Coronary artery (tissue), 2 donors: ENCODE data around the gene TESMIN.

Experiments used
- DNase-seq: peaks from one replicate; pipeline ENCODE4 v3.0.0-alpha.2; 2017; ENCODE audit warnings: low spot score
- H3K27ac ChIP-seq, 2 donors: fragments of 200-600 bp; sonication (generic); one replicate each; pipeline ENCODE4 v1.5.1; 2016 to 2019
- H3K4me3 ChIP-seq: fragments of 200-600 bp; sonication (generic); 2 replicates; pipeline ENCODE4 v1.5.1; 2016; ENCODE audit warnings: mild to moderate bottlenecking, moderate library complexity
- CTCF ChIP-seq: fragments of 200-600 bp; sonication (generic); IDR thresholded peaks from one replicate; pipeline ENCODE4 v1.5.1; 2019; ENCODE audit warnings: antibody characterized with exemption

TESMIN gene, protein sequence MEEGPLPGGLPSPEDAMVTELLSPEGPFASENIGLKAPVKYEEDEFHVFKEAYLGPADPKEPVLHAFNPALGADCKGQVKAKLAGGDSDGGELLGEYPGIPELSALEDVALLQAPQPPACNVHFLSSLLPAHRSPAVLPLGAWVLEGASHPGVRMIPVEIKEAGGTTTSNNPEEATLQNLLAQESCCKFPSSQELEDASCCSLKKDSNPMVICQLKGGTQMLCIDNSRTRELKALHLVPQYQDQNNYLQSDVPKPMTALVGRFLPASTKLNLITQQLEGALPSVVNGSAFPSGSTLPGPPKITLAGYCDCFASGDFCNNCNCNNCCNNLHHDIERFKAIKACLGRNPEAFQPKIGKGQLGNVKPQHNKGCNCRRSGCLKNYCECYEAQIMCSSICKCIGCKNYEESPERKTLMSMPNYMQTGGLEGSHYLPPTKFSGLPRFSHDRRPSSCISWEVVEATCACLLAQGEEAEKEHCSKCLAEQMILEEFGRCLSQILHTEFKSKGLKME

GRCh38 chr11:68751331-68751856 lies at the start of gene TESMIN:
TSS of gene TESMIN (minus strand) at chr11:68751520. CDS start at chr11:68750660, 860 bp downstream.
- DNase-seq, result no peak
- Histone ChIP-seq H3K27ac (no peak within 1 kb of the TSS), H3K4me3 (peak within 1 kb of the TSS; percentile 71)
- no peak for TF ChIP-seq CTCF

DNA sequence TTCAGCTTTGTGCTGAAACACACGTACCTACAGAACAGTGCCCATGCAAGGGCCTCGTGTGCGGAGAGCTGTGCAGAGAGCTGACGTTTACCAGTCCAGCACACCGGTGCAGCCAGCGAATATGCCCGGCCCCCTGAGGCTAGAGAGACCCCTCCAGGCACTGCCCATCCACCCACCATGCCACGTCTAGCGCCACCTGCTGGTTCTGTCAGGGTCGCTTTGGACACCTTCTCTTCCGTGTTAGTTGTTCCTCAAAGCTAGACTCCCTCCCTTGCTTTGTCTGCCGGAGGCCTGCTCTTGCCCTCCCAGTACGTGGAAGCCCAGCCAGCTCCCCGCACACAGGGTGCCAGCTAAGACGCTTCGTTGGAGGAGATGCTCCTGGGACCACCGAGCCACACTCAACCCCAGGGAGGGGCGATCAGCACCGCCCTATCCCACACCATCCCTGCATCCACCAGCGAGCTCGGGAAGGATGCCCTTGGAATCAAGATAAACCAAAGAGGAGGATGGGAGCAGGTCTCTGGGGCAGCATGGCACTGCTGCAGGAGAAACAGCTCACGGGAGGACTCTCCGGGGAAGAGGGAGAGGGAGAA lies 47.0 kb upstream of the TESMIN start:
- peak; percentile 28 for TF ChIP-seq CTCF
- Histone ChIP-seq H3K4me3 (no peak overlapping the region), H3K27ac (no peak overlapping the region)
- DNase-seq, result no peak

DNA sequence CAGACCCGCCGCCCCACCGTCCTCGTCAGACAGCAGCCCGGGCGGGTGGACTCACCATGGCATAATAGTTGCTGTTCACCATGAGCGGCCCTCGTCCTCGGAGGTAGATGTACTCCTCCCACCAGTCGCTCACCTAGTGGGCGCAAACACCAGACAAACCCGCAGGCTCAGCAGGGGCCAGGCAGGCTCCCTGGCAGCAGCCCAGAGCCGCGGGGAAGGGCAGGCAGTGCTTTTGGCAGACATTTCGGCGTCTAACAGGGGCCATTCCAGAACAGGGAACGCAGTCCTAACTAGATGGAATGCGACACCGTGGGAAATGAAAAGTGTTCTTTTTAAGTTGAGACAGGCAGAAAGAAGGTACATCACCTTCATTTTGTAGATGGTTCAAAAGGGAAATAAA lies 45.5 kb upstream of the TESMIN start:
- TF ChIP-seq CTCF, result no peak
- Histone ChIP-seq H3K27ac (no peak overlapping the region), H3K4me3 (no peak overlapping the region)
- DNase-seq, result no peak

DNA sequence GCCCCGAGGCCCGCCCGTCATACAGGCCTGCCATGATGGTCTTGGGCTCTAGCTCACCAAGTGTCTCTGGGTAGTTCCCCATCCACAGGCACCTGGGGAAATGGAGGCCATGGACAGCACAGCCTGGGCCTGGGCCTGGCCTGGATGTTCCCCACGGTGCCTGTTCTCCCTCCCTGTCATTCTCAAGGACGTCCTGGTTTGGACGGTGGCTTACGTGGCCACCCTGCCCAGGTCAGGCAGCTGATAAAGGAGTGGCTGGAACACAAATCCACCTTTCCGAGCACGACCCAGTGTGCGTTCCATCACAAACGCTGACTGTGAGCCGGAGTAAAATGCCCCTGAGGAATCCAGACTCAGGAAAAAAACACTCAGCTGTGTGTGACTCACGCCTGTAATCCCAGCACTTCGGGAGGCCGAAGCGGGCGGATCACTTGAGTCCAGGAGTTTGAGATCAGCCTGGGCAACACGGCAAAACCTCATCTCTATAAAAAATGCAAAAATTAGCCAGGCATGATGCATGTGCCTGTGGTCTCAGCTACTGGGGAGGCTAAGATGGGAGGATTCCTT lies 41.2 kb upstream of the TESMIN start:
- Histone ChIP-seq H3K27ac (no peak overlapping the region), H3K4me3 (no peak overlapping the region)
- DNase-seq, result no peak
- TF ChIP-seq CTCF, result no peak

GRCh38 chr11:68784653-68785052 lies 33.3 kb upstream of the TESMIN start:
- Histone ChIP-seq H3K4me3 (no peak overlapping the region), H3K27ac (no peak overlapping the region)
- no peak for DNase-seq
- no peak for TF ChIP-seq CTCF

GRCh38 chr11:68783216-68783821 lies 32.0 kb upstream of the TESMIN start:
- DNase-seq, result no peak
- no peak overlapping the region for H3K4me3 ChIP-seq
- TF ChIP-seq CTCF, result no peak
- no peak overlapping the region for H3K27ac ChIP-seq
